Measurements from ENCODE around the gene UGP2.

GRCh38 chr2:63842149-63843061, 709 bp downstream of the UGP2 start:
- TF ChIP-seq ZNF837 (tag by site-specific recombination; IDR thresholded peaks at IDR 0.05) (no peak), ZNF112 (tag by site-specific recombination; IDR thresholded peaks at IDR 0.05) (no peak), ZNF280C (tag by site-specific recombination; IDR thresholded peaks at IDR 0.05) (no peak), MZF1 (tag by site-specific recombination; IDR thresholded peaks at IDR 0.05; ENCODE audit: borderline replicate concordance) (no peak), ZFP37 (tag by site-specific recombination; IDR thresholded peaks at IDR 0.05) (no peak), CTCF (tag by site-specific recombination; IDR thresholded peaks at IDR 0.05) (no peak), ZEB2 (tag by site-specific recombination; IDR thresholded peaks at IDR 0.05) (no peak)
